HepG2 (cell line): Measurements from ENCODE around the gene SMIM29. TPM values are rescaled to one million over a fixed set of nuclear protein-coding genes. Genes with fewer than 3 reads are reported as not detected.

Experiments used
- AFF4 ChIP-seq: sonication (generic); formaldehyde crosslinking; IDR thresholded peaks from 2 replicates; pipeline ENCODE4 v1.4.0; 2020; ENCODE audit warnings: missing genetic modification reagents
- ATF7 ChIP-seq, 2 experiments: fragments of 450-650 bp in 1 of 2; sonication (generic) in 1 of 2; formaldehyde crosslinking in 1 of 2; IDR thresholded peaks; 2 replicates each; pipeline versions ENCODE4 v1.4.0 to v1.6.1; 2016 to 2020; ENCODE audit warnings: antibody characterized with exemption in 1 of 2, mild to moderate bottlenecking in 1 of 2, missing genetic modification reagents in 1 of 2
- CTCF ChIP-seq: sonication (generic); formaldehyde crosslinking; IDR thresholded peaks from 2 replicates; pipeline ENCODE4 v1.5.0; 2020; ENCODE audit warnings: mild to moderate bottlenecking, missing genetic modification reagents, moderate library complexity
- EHMT2 ChIP-seq: fragments of 200-600 bp; sonication (generic); IDR thresholded peaks from 2 replicates; pipeline ENCODE4 v1.7.0; 2017; ENCODE audit warnings: antibody characterized with exemption, low read depth, low read length, borderline replicate concordance
- GZF1 ChIP-seq: sonication (generic); formaldehyde crosslinking; IDR thresholded peaks from 2 replicates; pipeline ENCODE4 v1.5.1; 2020; ENCODE audit warnings: mild to moderate bottlenecking, missing genetic modification reagents
- MAX ChIP-seq: IDR thresholded peaks from 2 replicates; pipeline ENCODE4 v1.6.1; 2012; ENCODE audit warnings: inconsistent platforms
- NFKB2 ChIP-seq: sonication (generic); formaldehyde crosslinking; IDR thresholded peaks from 2 replicates; pipeline ENCODE4 v1.4.0; 2020; ENCODE audit warnings: missing genetic modification reagents, borderline replicate concordance
- NONO ChIP-seq, 2 experiments: fragments of 450-650 bp in 1 of 2; sonication (generic) in 1 of 2; formaldehyde crosslinking in 1 of 2; IDR thresholded peaks in 1 of 2; conservative IDR thresholded peaks in 1 of 2; 2 replicates each; pipeline versions ENCODE4 v1.6.1 to v1.8.0; 2017 to 2022; ENCODE audit warnings: mild to moderate bottlenecking in 1 of 2, missing genetic modification reagents in 1 of 2, moderate library complexity in 1 of 2
- SALL1 ChIP-seq: sonication (generic); formaldehyde crosslinking; IDR thresholded peaks from 2 replicates; pipeline ENCODE4 v1.8.0; 2022; ENCODE audit warnings: mild to moderate bottlenecking, missing genetic modification reagents
- SMC3 ChIP-seq: IDR thresholded peaks from 2 replicates; pipeline ENCODE4 v1.6.1; 2011; ENCODE audit warnings: low read length, improper control_type of control experiment
- U2AF2 ChIP-seq: fragments of 200-400 bp; formaldehyde crosslinking; IDR thresholded peaks from 2 replicates; pipeline ENCODE4 v1.6.1; 2017; ENCODE audit warnings: low read depth, mild to moderate bottlenecking, low read length
- ZBTB25 ChIP-seq: IDR thresholded peaks from 2 replicates; pipeline ENCODE4 v1.6.1; 2018; ENCODE audit warnings: missing genetic modification reagents
- ZNF101 ChIP-seq: sonication (generic); formaldehyde crosslinking; IDR thresholded peaks from 2 replicates; pipeline ENCODE4 v1.4.0; 2020; ENCODE audit warnings: mild to moderate bottlenecking, low read depth, missing genetic modification reagents, borderline replicate concordance
- ZNF496 ChIP-seq: sonication (generic); formaldehyde crosslinking; IDR thresholded peaks from 2 replicates; pipeline ENCODE4 v1.8.1; 2023; ENCODE audit warnings: mild to moderate bottlenecking, moderate library complexity, missing genetic modification reagents; ENCODE audit not compliant: insufficient replicate concordance
- ZSCAN22 ChIP-seq: sonication (generic); formaldehyde crosslinking; IDR thresholded peaks from 2 replicates; pipeline ENCODE4 v1.4.0; 2020; ENCODE audit warnings: mild to moderate bottlenecking, missing genetic modification reagents
- polyA plus RNA-seq, 8 experiments: library from polyadenylated mRNA; depleted of rRNA in 3 of 8; stranded (reverse) in 7 of 8; unstranded in 1 of 8; fragments of >200 nt; fragmentation: Illumina TruSeq in 4 of 8; extraction: Trizol in 4 of 8; gene quantifications; 2 replicates each; pipeline versions ENCODE4 v1.2.1 to v1.2.3, GENCODE V29; 2011 to 2016; ENCODE audit warnings: low read depth in 4 of 8, missing spikeins in 1 of 8, mixed read lengths in 1 of 8; ENCODE audit not compliant: insufficient read depth in 1 of 8
- total RNA-seq, 5 experiments: library from RNA; depleted of rRNA; stranded (reverse); fragments of >200 nt; fragmentation: Illumina TruSeq; extraction: Trizol; gene quantifications; 2 replicates each; pipeline ENCODE4 v1.2.3, GENCODE V29; 2016; ENCODE audit warnings: low read depth in 1 of 5
- TF ChIP-seq, protein P1 (sequence below): sonication (generic); formaldehyde crosslinking; IDR thresholded peaks from 2 replicates; pipeline ENCODE4 v1.4.0; 2020; ENCODE audit warnings: missing genetic modification reagents, mild to moderate bottlenecking, borderline replicate concordance
- TF ChIP-seq, protein P2 (sequence below): sonication (generic); formaldehyde crosslinking; IDR thresholded peaks from 2 replicates; pipeline ENCODE4 v1.5.0; 2020; ENCODE audit warnings: missing genetic modification reagents

Gene SMIM29
- total and polyA plus RNA-seq, 2 of the 13 experiments (the other 11 are each of a cell fraction or from before 2014, with no cell fraction given), result 8.8 to 15.3 TPM

DNA sequence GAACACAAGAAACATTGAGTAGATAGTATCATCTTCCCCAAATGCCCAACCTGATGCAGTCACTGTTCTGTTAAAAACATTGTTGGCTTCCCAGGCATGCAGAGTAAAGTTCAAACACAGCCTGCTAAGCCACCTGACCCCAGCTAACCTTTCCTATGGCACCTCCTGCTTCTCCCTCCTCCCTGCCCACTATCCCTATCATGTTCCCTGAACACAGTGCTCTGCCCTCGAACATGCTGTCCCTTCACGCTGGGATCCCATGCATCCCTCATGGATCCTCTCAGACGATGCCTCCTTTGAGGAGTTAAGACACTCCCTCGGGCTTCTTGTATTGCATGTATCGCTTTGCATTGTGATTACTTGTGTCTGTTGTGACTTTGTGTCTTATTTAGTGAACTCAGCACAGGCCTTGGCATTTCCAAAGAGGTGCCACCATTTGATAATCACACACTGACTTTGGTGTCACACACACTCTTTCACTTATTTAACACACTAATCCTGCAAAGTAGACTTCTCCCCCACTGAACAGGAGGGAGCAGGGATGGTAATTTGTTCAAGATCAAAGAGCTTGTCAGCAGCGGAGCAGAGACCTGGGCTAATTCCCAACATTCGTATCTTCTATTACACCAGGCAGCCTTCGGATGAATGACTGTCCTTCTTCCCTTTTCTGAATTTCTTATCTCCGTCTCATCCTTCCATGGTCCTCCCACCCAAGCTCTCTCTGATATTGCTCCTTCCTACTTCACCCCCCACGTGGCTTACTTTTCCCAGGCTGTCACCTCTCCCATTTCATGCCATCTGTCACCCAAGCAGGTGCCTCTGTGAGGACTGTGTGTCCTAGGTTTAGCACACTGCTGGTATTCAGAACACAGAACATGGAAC lies 28.3 kb upstream of the SMIM29 start (continued):
- TF ChIP-seq, protein P1, sequence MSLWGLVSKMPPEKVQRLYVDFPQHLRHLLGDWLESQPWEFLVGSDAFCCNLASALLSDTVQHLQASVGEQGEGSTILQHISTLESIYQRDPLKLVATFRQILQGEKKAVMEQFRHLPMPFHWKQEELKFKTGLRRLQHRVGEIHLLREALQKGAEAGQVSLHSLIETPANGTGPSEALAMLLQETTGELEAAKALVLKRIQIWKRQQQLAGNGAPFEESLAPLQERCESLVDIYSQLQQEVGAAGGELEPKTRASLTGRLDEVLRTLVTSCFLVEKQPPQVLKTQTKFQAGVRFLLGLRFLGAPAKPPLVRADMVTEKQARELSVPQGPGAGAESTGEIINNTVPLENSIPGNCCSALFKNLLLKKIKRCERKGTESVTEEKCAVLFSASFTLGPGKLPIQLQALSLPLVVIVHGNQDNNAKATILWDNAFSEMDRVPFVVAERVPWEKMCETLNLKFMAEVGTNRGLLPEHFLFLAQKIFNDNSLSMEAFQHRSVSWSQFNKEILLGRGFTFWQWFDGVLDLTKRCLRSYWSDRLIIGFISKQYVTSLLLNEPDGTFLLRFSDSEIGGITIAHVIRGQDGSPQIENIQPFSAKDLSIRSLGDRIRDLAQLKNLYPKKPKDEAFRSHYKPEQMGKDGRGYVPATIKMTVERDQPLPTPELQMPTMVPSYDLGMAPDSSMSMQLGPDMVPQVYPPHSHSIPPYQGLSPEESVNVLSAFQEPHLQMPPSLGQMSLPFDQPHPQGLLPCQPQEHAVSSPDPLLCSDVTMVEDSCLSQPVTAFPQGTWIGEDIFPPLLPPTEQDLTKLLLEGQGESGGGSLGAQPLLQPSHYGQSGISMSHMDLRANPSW (CRISPR knock-in tag), result no peak
- TF ChIP-seq CTCF (CRISPR knock-in tag) (no peak), EHMT2 (no peak), GZF1 (CRISPR knock-in tag) (no peak), AFF4 (CRISPR knock-in tag) (no peak), SALL1 (CRISPR knock-in tag) (peak; percentile 69), ZBTB25 (CRISPR knock-in tag) (no peak), ZNF101 (CRISPR knock-in tag) (no peak), NONO (IDR thresholded peaks at IDR 0.05) (no peak), NONO (CRISPR knock-in tag; conservative IDR thresholded peaks at IDR 0.05) (0 out of 2 replicates have a peak, but pooled peaks have one; percentile 38), ZNF496 (CRISPR knock-in tag) (no peak), ATF7 (IDR thresholded peaks at IDR 0.05) (no peak), ATF7 (CRISPR knock-in tag; IDR thresholded peaks at IDR 0.05) (no peak), ZSCAN22 (CRISPR knock-in tag) (no peak), U2AF2 (no peak), NFKB2 (CRISPR knock-in tag) (no peak), MAX (peak; percentile 71), SMC3 (no peak)
- TF ChIP-seq, protein P2, sequence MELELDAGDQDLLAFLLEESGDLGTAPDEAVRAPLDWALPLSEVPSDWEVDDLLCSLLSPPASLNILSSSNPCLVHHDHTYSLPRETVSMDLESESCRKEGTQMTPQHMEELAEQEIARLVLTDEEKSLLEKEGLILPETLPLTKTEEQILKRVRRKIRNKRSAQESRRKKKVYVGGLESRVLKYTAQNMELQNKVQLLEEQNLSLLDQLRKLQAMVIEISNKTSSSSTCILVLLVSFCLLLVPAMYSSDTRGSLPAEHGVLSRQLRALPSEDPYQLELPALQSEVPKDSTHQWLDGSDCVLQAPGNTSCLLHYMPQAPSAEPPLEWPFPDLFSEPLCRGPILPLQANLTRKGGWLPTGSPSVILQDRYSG (CRISPR knock-in tag), result no peak
